ENCODE measurements around the gene SLC49A3.
"Not testable (repeated sequence)": the region's sequence is repeated elsewhere in the genome, so short reads cannot be mapped to it uniquely, and the experiment has no call there.

Gene SLC49A3

GRCh38 chr4:721261-722168, 32.6 kb upstream of the SLC49A3 start:
- no peak for DNase-seq (ENCODE audit: low read depth)

GRCh38 chr4:720111-720860, 31.3 kb upstream of the SLC49A3 start:
- no peak for DNase-seq (ENCODE audit: low read depth)

- no peak for DNase-seq (ENCODE audit: low read depth)
Measured at GRCh38 chr4:718460-718859, 29.5 kb upstream of the SLC49A3 start.

GRCh38 chr4:717601-718320, 28.8 kb upstream of the SLC49A3 start:
- DNase-seq (ENCODE audit: low read depth): no peak

- no peak for DNase-seq (ENCODE audit: low read depth)
Measured at GRCh38 chr4:714087-714486, 25.1 kb upstream of the SLC49A3 start.

DNA sequence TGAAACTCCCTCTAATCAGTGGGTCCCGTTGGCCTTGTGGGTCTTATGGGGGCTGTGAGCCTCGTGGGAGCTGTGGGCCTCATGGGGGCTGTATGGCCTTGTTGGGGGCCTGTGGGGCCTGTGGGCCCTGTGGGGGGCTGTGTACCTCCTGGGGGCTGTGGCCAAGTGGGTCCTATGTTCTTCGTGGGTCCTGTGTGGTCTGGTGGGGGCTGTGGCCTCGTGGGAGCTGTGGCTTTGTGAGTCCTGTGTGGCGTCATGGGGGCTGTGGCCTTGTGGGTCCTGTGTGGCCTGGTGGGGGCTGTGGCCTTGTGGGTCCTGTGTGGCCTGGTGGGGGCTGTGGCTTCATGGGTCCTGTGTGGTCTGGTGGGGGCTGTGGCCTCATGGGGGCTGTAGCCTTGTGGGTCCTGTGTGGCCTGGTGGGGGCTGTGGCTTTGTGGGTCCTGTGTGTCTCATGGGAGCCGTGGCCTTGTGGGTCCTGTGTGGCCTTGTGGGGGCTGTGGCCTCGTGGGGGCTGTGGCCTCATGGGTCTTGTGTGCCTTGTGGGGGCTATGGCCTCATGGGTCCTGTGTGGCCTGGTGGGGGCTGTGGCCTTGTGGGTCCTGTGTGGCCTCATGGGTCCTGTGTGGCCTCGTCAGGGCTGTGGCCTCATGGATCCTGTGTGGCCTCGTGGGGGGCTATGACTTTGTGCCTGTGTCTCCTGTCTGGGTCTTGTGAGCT, 24.1 kb upstream of the SLC49A3 start:
- DNase-seq (ENCODE audit: low read depth): no peak

DNA sequence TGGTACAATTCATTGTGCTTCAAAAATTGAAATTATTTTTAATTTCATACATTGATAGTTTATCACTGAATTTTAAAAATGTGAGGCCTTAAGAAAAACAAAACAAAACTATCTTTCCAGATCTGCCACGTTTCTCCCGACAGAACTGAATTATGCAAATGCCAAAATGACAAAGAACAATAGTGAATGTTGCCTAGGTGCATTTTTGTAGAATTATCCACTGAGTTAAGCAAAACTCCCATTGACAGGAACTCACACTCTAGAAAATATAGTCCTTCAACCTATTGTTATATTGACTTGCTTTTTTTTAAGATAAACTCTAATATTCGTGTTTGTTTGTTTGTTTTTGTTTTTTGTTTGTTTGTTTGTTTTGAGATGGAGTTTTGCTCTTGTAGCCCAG, 23.1 kb upstream of the SLC49A3 start:
- no peak for DNase-seq (ENCODE audit: low read depth)

- no peak for DNase-seq (ENCODE audit: low read depth)
Measured at GRCh38 chr4:710916-711315, 22.0 kb upstream of the SLC49A3 start.

DNA sequence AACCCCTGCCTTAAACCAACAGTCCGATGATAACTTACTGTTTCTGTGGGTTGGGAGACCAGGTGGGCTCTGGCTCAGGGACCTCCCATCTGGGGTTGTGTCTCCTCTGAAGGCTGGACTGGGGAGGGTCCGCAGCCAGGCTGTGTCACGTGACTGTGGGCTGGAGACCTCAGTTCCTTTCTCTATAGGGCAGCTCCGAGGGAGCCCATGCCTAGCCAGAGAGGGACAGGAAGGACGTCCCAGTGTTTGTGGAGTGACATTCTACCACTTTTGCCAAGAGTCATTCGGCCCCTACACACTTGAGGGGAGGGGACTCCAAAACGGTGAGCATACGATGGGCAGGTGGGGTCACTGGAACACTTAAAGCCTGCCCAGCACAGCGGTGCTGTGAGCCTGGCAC, 21.2 kb upstream of the SLC49A3 start:
- no peak for DNase-seq (ENCODE audit: low read depth)

- no peak for DNase-seq (ENCODE audit: low read depth)
Measured at GRCh38 chr4:709348-709747, 20.4 kb upstream of the SLC49A3 start.

DNA sequence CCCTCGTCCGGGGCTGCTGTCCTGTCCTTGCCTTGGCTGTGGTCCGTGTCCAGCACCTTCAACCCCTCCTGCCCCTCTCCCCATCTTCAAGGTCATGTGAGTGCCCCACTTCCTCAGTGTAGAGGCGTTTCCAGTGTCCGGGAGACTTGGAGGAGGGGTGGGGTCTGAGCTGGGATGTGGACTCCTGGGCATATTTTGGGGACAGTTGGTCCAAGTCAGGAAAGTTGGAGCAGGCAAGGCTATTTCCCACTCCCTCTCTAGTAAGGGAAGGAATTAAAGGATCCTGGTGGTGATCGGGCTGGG, 19.6 kb upstream of the SLC49A3 start:
- no peak for DNase-seq (ENCODE audit: low read depth)

DNA sequence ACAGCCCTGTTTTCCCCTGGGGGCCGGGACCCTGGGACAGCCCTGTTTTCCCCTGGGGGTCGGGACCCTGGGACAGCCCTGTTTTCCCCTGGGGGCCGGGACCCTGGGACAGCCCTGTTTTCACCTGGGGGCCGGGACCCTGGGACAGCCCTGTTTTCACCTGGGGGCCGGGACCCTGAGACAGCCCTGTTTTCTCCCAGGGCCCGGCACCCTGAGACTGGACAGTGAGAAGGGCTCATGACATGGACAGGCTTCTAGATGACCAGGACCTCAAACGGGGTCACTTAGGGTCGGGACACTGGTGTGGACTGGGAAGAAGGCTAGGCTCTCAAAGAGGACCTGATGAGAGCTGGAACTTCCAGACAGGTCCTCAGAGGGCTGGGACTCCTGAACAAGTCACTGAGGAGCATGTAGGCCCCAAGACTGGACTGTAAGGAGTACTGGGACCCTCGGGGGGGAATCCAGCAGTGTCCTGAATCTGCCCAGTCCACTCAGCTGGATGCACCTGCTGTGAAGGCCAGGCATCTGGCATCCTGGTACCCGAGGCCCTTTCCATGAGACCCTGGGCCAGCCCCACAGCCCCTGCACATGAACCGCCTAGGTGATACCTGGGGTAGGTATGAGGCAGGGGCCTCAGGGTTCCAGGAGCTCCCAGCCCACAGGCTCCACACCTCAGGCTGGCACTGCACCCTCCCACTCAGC, 19.1 kb upstream of the SLC49A3 start:
- DNase-seq (ENCODE audit: low read depth): no peak

DNA sequence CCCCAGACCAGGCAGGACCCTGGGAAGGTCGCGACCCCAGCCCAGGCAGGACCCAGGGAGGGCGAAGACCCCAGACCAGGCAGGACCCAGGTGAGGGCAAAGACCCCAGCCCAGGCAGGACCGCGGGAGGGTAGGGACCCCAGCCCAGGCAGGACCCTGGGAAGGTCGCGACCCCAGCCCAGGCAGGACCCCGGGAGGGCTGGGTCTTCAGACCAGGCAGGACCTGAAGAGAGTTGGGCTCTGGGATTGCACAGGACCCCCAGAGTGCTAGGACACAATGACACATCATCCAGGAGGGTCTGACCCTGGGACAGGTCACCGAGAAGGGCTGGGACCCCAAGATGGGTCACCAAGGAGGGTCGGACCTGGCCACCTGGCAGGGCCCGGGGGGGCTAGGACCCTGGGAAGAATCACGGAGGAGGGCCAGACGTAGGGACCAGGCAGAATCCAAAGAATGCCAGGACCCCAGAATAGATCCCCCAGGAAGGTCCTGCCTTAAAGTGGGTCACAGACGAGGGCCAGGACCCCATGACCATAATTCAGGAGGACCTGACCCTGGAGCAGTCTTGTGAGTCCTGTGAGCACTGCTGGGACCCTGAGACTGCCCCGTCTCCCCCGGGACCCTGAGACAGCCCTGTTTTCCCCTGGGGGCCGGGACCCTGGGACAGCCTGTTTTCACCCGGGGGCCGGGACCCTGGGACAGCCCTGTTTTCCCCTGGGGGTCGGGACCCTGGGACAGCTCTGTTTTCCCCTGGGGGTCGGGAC, 18.1 kb upstream of the SLC49A3 start:
- DNase-seq (ENCODE audit: low read depth): no peak

DNA sequence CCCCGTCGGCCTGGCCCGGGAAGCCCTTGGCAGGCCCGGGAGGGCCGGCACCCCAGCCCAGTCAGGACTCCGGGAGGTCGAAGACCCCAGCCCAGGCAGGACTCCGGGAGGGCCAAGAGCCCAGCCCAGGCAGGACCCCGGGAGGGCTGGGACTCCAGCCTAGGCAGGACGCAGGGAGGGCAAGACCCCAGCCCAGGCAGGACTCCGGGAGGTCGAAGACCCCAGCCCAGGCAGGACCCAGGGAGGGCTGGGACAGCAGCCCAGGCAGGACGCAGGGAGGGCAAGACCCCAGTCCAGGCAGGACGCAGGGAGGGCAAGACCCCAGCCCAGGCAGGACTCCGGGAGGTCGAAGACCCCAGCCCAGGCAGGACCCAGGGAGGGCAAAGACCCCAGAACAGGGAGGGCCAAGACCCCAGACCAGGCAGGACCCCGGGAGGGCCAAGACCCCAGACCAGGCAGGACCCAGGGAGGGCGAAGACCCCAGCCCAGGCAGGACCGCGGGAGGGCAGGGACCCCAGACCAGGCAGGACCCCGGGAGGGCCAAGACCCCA, 17.2 kb upstream of the SLC49A3 start:
- DNase-seq (ENCODE audit: low read depth): not testable (repeated sequence)

DNA sequence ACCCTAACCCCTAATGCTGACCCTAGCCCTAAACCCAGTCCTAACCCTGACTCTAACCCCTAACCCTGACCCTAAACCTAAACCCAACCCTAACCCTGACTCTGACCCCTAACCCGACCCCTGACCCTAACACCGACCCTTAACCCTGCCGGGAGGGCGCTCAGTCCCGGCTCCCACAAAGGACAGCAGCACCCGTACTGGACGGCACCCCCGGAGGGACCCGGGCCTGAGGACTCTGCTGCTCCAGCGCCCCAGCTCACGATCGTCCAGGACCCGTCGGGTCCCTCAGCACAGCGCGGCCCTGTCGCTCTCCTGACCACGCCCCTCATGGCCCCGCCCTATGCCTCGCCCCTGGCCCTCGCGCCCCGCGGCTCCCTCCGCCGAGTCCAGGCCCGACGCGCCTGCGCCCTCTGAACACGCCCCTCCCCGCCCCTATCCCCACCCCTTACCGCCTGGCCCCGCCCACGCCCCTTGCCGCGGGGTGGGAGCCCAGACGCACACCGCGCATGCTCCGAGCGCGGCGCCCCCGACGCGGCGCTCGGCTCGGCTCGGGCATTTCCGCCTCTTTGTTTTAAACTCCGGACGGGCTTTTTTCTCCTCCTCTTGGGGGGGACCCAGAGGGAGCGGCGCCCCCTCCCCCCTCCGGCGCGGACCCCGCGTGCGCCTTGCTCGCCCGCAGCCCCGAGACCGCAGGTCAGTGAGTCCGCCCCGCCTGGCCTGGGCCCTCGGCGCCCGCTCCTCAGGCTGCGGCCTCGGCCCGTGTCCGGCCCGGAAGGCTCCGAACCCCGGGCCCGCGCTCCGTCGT, 16.5 kb upstream of the SLC49A3 start, which contains the start of gene PCGF3:
TSS of gene PCGF3 (plus strand) at position 555 of the 805 bp plus-strand sequence. CDS start 27,849 bp downstream, outside the sequence.
- peak; percentile 94 for DNase-seq (ENCODE audit: low read depth)

DNA sequence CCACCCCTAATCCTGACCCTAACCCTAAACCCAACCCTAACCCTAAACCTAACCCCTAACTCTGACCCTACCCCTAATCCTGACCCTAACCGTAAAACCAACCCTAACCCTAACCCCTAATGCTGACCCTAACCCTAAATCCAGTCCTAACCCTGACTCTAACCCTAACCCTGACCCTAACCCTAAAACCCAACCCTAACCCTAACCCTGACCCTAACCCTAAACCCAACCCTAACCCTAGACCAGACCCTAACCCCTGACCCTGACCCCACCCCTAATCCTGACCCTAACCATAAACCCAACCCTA, 16.0 kb upstream of the SLC49A3 start:
- DNase-seq (ENCODE audit: low read depth): no peak

GRCh38 chr4:704198-704891, 15.4 kb upstream of the SLC49A3 start:
- no peak for DNase-seq (ENCODE audit: low read depth)

DNA sequence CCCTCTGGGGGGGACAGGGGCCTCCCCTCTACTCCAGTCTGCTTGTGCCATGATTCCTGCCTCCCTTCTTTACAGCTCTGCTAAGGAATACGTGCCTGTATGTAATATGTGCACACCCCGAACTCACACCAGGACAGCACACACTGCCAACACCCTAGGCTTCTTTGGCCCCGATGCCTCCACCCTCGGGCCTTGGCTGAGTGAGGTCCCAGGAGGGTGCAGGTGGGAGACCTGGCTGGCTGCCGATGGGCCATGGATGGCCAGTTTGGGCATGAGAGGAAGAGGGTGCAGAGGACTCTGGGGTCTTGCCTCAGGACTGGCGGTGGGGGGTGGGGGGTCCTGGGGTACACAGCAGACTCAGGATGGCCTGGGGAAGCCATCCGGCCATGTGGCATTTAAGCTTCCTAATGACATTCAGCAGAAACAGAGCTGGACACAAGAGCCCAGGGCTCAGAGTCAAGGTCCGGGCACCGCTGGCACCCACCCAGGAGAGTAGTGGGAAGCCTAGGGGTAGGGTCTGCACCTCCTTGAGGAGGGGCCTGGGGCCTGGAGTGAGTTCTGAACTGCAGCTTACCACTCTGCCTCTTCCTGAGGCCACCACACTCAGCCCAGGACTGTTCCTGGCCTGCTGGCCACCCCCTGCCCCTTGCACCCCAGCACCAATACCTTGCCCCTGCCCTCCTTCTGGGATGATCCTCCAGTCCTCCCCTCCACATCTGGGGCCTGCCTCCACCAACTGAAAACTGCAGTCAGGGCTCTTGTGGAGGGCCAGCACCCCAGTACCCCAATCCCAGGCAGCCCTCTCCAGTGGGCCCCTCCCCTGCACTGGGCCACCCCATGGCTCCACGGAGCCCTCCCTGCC, 14.6 kb upstream of the SLC49A3 start:
- DNase-seq (ENCODE audit: low read depth): no peak

All from stimulated activated CD4-positive, alpha-beta T cell treated with anti-CD3 and anti-CD28 coated beads, Interleukin-2, amount 100 ng/mL, for 4 hours (primary cell).